Gastrocnemius medialis (tissue), 4 donors: ENCODE results near the gene LARGE1. TPM values are rescaled to one million over a fixed set of nuclear protein-coding genes. Genes with fewer than 3 reads are reported as not detected.

Experiments used
- ATAC-seq, 2 donors: fragments of 150-250 bp; one replicate each; pipeline ENCODE4 v1.9.1; 2016
- DNase-seq, 2 donors: peaks; one replicate each; pipeline ENCODE4 v3.0.0-alpha.2; 2019
- H3K27ac ChIP-seq, 4 donors: fragments of 200-600 bp; sonication (generic); 1 replicate in 1 of 4; 2 replicates in 3 of 4; pipeline ENCODE4 v1.5.1; 2016 to 2018; ENCODE audit warnings: mild to moderate bottlenecking in 2 of 4, moderate library complexity in 1 of 4
- H3K27me3 ChIP-seq, 3 donors: fragments of 200-600 bp; sonication (generic) in 2 of 3; 1 replicate in 1 of 3; 2 replicates in 2 of 3; pipeline versions ENCODE4 v1.5.1 to v1.6.0; 2016 to 2019; ENCODE audit warnings: mild to moderate bottlenecking in 1 of 3, moderate library complexity in 1 of 3
- H3K36me3 ChIP-seq, 2 donors: fragments of 200-600 bp; sonication (generic) in 1 of 2; one replicate each; pipeline ENCODE4 v1.5.1; 2017 to 2018
- H3K4me1 ChIP-seq, 2 donors: fragments of 200-600 bp; sonication (generic) in 1 of 2; one replicate each; pipeline ENCODE4 v1.5.1; 2016 to 2017; ENCODE audit warnings: mild to moderate bottlenecking in 2 of 2
- H3K4me3 ChIP-seq, 4 donors: fragments of 200-600 bp; sonication (generic) in 3 of 4; 1 replicate in 1 of 4; 2 replicates in 3 of 4; pipeline ENCODE4 v1.5.1; 2016 to 2019; ENCODE audit warnings: mild to moderate bottlenecking in 2 of 4
- H3K9me3 ChIP-seq, 3 donors: fragments of 200-600 bp; sonication (generic) in 2 of 3; 1 replicate in 1 of 3; 2 replicates in 2 of 3; pipeline ENCODE4 v1.5.1; 2016 to 2019
- CTCF ChIP-seq, 5 experiments: fragments of 450-650 bp in 3 of 5; fragments of 200-600 bp in 2 of 5; sonication (generic) in 2 of 5; IDR thresholded peaks in 4 of 5; conservative IDR thresholded peaks in 1 of 5; 1 replicate in 4 of 5; 2 replicates in 1 of 5; pipeline ENCODE4 v1.5.1; 2016 to 2019; ENCODE audit warnings: antibody characterized with exemption in 5 of 5, mild to moderate bottlenecking in 3 of 5, moderate library complexity in 3 of 5
- POLR2A ChIP-seq, 2 donors: fragments of 450-650 bp; IDR thresholded peaks; one replicate each; pipeline ENCODE4 v1.6.1; 2017; ENCODE audit warnings: antibody characterized with exemption in 2 of 2, mild to moderate bottlenecking in 2 of 2, moderate library complexity in 2 of 2
- in situ Hi-C, 4 donors: fragments of 200-750 bp; cut with MboI; loops; one replicate each; pipeline versions ENCODE4 v1.15.0 to v1.8.0; 2017; ENCODE audit warnings: low sequenced_read_pairs in 4 of 4
- intact Hi-C: fragments of 100-400 bp; cut with DNase I; formaldehyde crosslinking; loops from one replicate; pipeline ENCODE4 v1.15.1; 2023; ENCODE audit warnings: low total_unique reads
- total RNA-seq, 4 donors: library from RNA; depleted of rRNA; stranded (reverse); fragments of >200 nt; gene quantifications; one replicate each; pipeline versions ENCODE4 v1.1.0 to v1.2.3, GENCODE V29; 2016

Gene LARGE1
- total RNA-seq, 4 donors from 2014 or later = 48.5 to 91.0 (median 68.4) TPM

GRCh38 chr22:33329398-33329797 lies 590.9 kb downstream of the LARGE1 start:
- TF ChIP-seq POLR2A (IDR thresholded peaks at IDR 0.05) = no peak
- no peak for TF ChIP-seq CTCF (IDR thresholded peaks at IDR 0.05 in 4 of 5, conservative IDR thresholded peaks at IDR 0.05 in 1 of 5)
- no peak overlapping the region for H3K27ac ChIP-seq
- ATAC-seq (no peak), DNase-seq (no peak)
- H3K36me3 ChIP-seq = no peaks in the 10 kb centered on the region
- no peaks in the 10 kb centered on the region for H3K9me3 ChIP-seq
- in situ Hi-C loops = no loop called here
- no peaks in the 10 kb centered on the region for H3K27me3 ChIP-seq
- H3K4me3 ChIP-seq = no peak overlapping the region
- H3K4me1 ChIP-seq = no peaks in the 10 kb centered on the region
- intact Hi-C loops = no loop called here

GRCh38 chr22:33328789-33329296 lies 591.4 kb downstream of the LARGE1 start:
- intact Hi-C loops = no loop called here
- H3K4me3 ChIP-seq = no peak overlapping the region
- no peaks in the 10 kb centered on the region for H3K4me1 ChIP-seq
- DNase-seq = no peak
- in situ Hi-C loops = no loop called here
- no peaks in the 10 kb centered on the region for H3K27me3 ChIP-seq
- no peak for TF ChIP-seq CTCF (IDR thresholded peaks at IDR 0.05 in 4 of 5, conservative IDR thresholded peaks at IDR 0.05 in 1 of 5)
- no peak for TF ChIP-seq POLR2A (IDR thresholded peaks at IDR 0.05)
- H3K36me3 ChIP-seq = no peaks in the 10 kb centered on the region
- no peaks in the 10 kb centered on the region for H3K9me3 ChIP-seq
- H3K27ac ChIP-seq = no peak overlapping the region
- no peak for ATAC-seq

GRCh38 chr22:33327348-33327860 lies 592.9 kb downstream of the LARGE1 start:
- H3K27me3 ChIP-seq = no peaks in the 10 kb centered on the region
- H3K36me3 ChIP-seq = no peaks in the 10 kb centered on the region
- no peak overlapping the region for H3K27ac ChIP-seq
- DNase-seq = no peak
- intact Hi-C loops = no loop called here
- H3K9me3 ChIP-seq = no peaks in the 10 kb centered on the region
- no peak overlapping the region for H3K4me3 ChIP-seq
- TF ChIP-seq CTCF (IDR thresholded peaks at IDR 0.05 in 4 of 5, conservative IDR thresholded peaks at IDR 0.05 in 1 of 5) (no peak), POLR2A (IDR thresholded peaks at IDR 0.05) (no peak)
- in situ Hi-C loops = no loop called here
- no peaks in the 10 kb centered on the region for H3K4me1 ChIP-seq
- no peak for ATAC-seq

GRCh38 chr22:33326540-33327295 lies 593.6 kb downstream of the LARGE1 start:
- H3K27me3 ChIP-seq = no peaks in the 10 kb centered on the region
- ATAC-seq = no peak
- H3K9me3 ChIP-seq = no peaks in the 10 kb centered on the region
- no peaks in the 10 kb centered on the region for H3K36me3 ChIP-seq
- H3K4me1 ChIP-seq = no peaks in the 10 kb centered on the region
- no peak overlapping the region for H3K27ac ChIP-seq
- intact Hi-C loops (no loop called here), in situ Hi-C loops (no loop called here)
- no peak for DNase-seq
- no peak overlapping the region for H3K4me3 ChIP-seq
- TF ChIP-seq CTCF (IDR thresholded peaks at IDR 0.05 in 4 of 5, conservative IDR thresholded peaks at IDR 0.05 in 1 of 5) = no peak
- TF ChIP-seq POLR2A (IDR thresholded peaks at IDR 0.05) = no peak
